SK-N-MC (cell line): ENCODE results near the gene TBC1D19.

Experiments
- EZH2 ChIP-seq: fragments of 200-600 bp; sonication (generic); IDR thresholded peaks from one replicate; pipeline ENCODE4 v1.6.1; 2017; ENCODE audit warnings: antibody characterized with exemption
- POLR2AphosphoS5 ChIP-seq: IDR thresholded peaks from 2 replicates; pipeline ENCODE4 v1.6.1; 2012; ENCODE audit warnings: mild to moderate bottlenecking, low read depth, low read length, borderline replicate concordance

GRCh38 chr4:26791346-26791745 lies 207.5 kb downstream of the TBC1D19 start:
- no peak for TF ChIP-seq EZH2
- no peak for TF ChIP-seq POLR2AphosphoS5
